ENCODE data around the gene C11orf97. TPM values are rescaled to one million over a fixed set of nuclear protein-coding genes. Genes with fewer than 3 reads are reported as not detected.
"Not testable (repeated sequence)": the region's sequence is repeated elsewhere in the genome, so short reads cannot be mapped to it uniquely, and the experiment has no call there.

The C11orf97 gene
- total RNA-seq, 1 donor from 2014 or later = not detected

DNA sequence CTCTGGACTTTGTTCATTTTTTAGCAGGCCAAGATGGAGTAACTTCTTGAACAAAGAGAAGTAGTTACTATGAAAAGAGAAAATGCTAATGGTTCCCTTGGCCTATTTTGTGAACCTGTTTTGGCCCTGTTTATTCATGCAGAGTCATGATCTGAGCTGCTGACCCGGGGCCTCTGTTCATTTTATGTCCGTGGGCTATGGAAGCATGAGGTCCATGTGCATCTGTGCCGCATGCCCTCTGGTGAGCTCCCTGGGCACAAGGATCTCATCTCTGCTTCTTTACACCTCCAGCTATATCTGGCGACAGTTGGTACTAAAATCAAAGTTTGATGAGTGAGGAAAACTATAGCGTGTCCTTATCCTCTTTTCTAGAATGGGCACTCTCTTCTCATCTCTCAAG is 55.9 kb downstream of the C11orf97 start:
- peaks cover 7% of the 10 kb centered on the region for H3K4me1 ChIP-seq
- DNase-seq = no peak
- H3K27me3 ChIP-seq (ENCODE audit: low read depth) = no peaks in the 10 kb centered on the region
- H3K27ac ChIP-seq (replicated peaks) = no peak overlapping the region
- H3K9me3 ChIP-seq (replicated peaks) = no peaks in the 10 kb centered on the region
- intact Hi-C loops (cut with micrococcal nuclease) = no loop called here
- H3K4me3 ChIP-seq = no peak overlapping the region
- TF ChIP-seq, protein P1, sequence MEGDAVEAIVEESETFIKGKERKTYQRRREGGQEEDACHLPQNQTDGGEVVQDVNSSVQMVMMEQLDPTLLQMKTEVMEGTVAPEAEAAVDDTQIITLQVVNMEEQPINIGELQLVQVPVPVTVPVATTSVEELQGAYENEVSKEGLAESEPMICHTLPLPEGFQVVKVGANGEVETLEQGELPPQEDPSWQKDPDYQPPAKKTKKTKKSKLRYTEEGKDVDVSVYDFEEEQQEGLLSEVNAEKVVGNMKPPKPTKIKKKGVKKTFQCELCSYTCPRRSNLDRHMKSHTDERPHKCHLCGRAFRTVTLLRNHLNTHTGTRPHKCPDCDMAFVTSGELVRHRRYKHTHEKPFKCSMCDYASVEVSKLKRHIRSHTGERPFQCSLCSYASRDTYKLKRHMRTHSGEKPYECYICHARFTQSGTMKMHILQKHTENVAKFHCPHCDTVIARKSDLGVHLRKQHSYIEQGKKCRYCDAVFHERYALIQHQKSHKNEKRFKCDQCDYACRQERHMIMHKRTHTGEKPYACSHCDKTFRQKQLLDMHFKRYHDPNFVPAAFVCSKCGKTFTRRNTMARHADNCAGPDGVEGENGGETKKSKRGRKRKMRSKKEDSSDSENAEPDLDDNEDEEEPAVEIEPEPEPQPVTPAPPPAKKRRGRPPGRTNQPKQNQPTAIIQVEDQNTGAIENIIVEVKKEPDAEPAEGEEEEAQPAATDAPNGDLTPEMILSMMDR (IDR thresholded peaks at IDR 0.05; ENCODE audit: borderline replicate concordance) = no peak
- no peaks in the 10 kb centered on the region for H3K36me3 ChIP-seq

DNA sequence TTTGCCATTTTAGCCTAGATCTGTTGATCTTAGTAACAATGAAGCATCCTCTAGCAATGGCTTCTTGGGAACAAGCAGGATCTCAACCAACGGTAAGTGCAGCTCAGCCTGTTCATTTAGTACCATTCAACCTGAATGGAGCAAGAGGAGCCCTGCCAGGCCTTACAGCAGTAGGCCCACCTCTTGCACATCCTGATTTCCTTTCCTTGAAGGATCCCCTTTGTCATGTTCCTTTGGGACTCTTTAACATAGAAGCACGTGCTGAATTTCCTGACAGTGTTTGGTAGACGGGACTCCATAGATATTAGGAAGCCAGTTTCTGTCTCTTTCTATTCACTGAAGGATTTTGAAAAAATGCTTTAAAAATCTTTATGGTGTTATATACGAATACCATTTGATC is 56.5 kb downstream of the C11orf97 start:
- TF ChIP-seq, protein P1 (IDR thresholded peaks at IDR 0.05; ENCODE audit: borderline replicate concordance) = no peak
- intact Hi-C loops (cut with micrococcal nuclease) = no loop called here
- Histone ChIP-seq H3K4me1 (peaks cover 3% of the 10 kb centered on the region), H3K27me3 (ENCODE audit: low read depth) (no peaks in the 10 kb centered on the region), H3K9me3 (replicated peaks) (no peaks in the 10 kb centered on the region), H3K36me3 (no peaks in the 10 kb centered on the region), H3K27ac (replicated peaks) (no peak overlapping the region), H3K4me3 (no peak overlapping the region)
- no peak for DNase-seq

- H3K4me1 ChIP-seq; H3K36me3 ChIP-seq; intact Hi-C loops (cut with micrococcal nuclease); H3K9me3 ChIP-seq (replicated peaks); H3K27me3 ChIP-seq (ENCODE audit: low read depth); H3K4me3 ChIP-seq; H3K27ac ChIP-seq (replicated peaks); DNase-seq: not testable (repeated sequence)
These were observed 60.7 kb downstream of the C11orf97 start for GRCh38 chr11:94572975-94573374.

DNA sequence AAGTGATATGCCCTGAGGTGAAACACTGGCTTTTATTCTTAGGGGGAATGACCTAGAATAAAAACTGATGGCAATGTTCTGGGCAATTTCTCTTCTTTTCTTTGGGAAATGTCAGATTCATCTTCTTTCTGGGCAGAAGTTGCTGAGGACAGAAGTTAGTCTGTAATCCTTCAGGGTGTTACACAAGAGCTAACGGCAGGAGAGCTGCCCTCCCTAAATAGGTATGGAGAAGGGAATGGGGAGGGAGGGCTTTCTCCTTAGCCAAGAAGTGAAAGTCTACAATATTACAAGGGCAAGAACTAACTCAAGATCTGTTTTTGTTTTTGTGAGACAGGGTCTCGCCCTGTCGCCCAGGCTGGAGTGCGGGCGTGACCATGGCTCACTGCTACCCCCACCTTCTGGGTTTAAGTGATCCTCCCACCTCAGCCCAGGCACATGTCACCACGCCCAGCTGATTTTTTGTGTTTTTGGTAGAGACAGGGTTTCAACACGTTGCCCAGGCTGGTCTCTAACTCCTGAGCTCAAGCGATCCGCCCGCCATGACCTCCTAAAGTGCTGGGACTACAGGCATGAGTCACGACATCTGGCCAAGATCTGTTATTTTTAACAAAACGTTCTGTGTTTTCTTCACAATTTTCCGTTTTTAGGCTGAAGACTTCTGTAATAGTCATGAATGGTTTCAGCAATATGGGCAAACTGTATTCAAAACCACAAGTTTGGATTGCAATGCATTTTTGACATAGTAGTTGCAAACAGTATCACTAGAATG is 62.1 kb downstream of the C11orf97 start:
- Histone ChIP-seq H3K4me1 (no peaks in the 10 kb centered on the region), H3K4me3 (no peak overlapping the region), H3K27ac (replicated peaks) (no peak overlapping the region), H3K27me3 (ENCODE audit: low read depth) (no peaks in the 10 kb centered on the region), H3K9me3 (replicated peaks) (no peaks in the 10 kb centered on the region), H3K36me3 (no peaks in the 10 kb centered on the region)
- intact Hi-C loops (cut with micrococcal nuclease) = no loop called here
- TF ChIP-seq, protein P1 (IDR thresholded peaks at IDR 0.05; ENCODE audit: borderline replicate concordance) = no peak
- DNase-seq = no peak

GRCh38 chr11:94576306-94576705 is 64.0 kb downstream of the C11orf97 start:
- TF ChIP-seq, protein P1 (IDR thresholded peaks at IDR 0.05; ENCODE audit: borderline replicate concordance) = no peak
- H3K27me3 ChIP-seq (ENCODE audit: low read depth) = no peaks in the 10 kb centered on the region

GRCh38 chr11:94577841-94578240 is 65.6 kb downstream of the C11orf97 start:
- H3K36me3 ChIP-seq = no peaks in the 10 kb centered on the region
- H3K27me3 ChIP-seq (ENCODE audit: low read depth) = no peaks in the 10 kb centered on the region
- intact Hi-C loops (cut with micrococcal nuclease) = no loop called here
- no peak overlapping the region for H3K27ac ChIP-seq (replicated peaks)
- no peaks in the 10 kb centered on the region for H3K9me3 ChIP-seq (replicated peaks)
- DNase-seq = no peak
- no peaks in the 10 kb centered on the region for H3K4me1 ChIP-seq
- H3K4me3 ChIP-seq = no peak overlapping the region
- TF ChIP-seq, protein P1 (IDR thresholded peaks at IDR 0.05; ENCODE audit: borderline replicate concordance) = no peak

More at GRCh38 chr11:94576306-94576705, 64.0 kb downstream of the C11orf97 start:
- intact Hi-C loops (cut with micrococcal nuclease) = no loop called here
- H3K4me1 ChIP-seq = no peaks in the 10 kb centered on the region
- DNase-seq = no peak
- no peak overlapping the region for H3K4me3 ChIP-seq
- H3K36me3 ChIP-seq = no peaks in the 10 kb centered on the region
- no peak overlapping the region for H3K27ac ChIP-seq (replicated peaks)
- H3K9me3 ChIP-seq (replicated peaks) = no peaks in the 10 kb centered on the region

All from left ventricle myocardium inferior (tissue), 1 donor.